Neuron (in vitro differentiated cells): Measurements from ENCODE around the gene CERS6.

Experiments used
- H2AFZ ChIP-seq: one replicate; pipeline ENCODE4 v1.6.1; 2013; ENCODE audit warnings: low read depth, mild to moderate bottlenecking, inconsistent platforms, low read length, moderate library complexity
- H3K27me3 ChIP-seq: one replicate; pipeline ENCODE4 v1.6.1; 2013; ENCODE audit warnings: low read length; ENCODE audit not compliant: insufficient read depth
- H3K36me3 ChIP-seq: one replicate; pipeline ENCODE4 v1.6.1; 2013; ENCODE audit warnings: low read length; ENCODE audit not compliant: insufficient read depth
- H3K4me1 ChIP-seq: one replicate; pipeline ENCODE4 v1.6.1; 2013; ENCODE audit warnings: low read length; ENCODE audit not compliant: insufficient read depth
- H3K4me3 ChIP-seq: 2 replicates; pipeline ENCODE4 v1.5.1; 2013; ENCODE audit warnings: mild to moderate bottlenecking, low read length, moderate library complexity
- H3K9me3 ChIP-seq: one replicate; pipeline ENCODE4 v1.6.1; 2013; ENCODE audit warnings: low read length

CERS6 gene

DNA sequence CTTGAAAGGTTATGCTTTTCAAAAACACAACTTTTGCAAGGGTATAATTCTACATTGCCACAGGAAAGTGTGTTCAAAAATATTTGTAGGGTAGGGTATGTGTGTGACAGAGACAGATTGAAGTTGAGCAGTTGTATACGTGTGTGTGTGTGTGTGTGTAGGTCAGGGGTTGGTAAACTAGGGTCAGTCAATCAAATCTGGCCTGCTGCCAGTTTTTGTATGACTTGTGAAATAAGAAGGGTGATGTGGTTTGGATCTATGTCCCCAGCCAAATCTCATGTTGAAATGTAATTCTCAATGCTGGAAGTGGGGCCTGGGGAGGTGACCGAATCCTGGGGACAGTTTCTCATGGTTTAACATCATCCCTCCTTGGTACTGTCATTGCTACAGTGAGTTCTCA is 148.2 kb downstream of the CERS6 start:
- Histone ChIP-seq H3K36me3 (no peaks in the 10 kb centered on the region), H2AFZ (no peak overlapping the region), H3K27me3 (no peaks in the 10 kb centered on the region), H3K9me3 (peaks cover 12% of the 10 kb centered on the region), H3K4me3 (no peak overlapping the region), H3K4me1 (peaks cover 5% of the 10 kb centered on the region)

DNA sequence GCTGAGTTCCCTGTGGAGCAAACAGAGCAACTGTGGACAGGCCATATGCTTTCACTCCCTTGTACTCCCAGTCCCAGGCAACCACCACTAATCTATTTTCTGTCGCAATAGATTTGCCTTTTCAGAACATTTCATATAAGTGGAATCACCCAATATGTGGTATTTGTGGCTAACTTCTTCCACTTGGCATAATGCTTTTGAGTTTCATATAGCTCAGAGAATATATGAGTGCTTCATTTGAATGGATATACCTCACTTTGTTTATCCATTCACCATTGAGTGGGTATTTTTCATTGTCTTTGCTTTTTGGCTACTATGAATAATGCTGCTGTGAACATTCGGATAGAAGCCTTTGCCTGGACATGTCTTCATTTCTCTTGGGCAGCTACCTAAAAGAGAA is 151.9 kb downstream of the CERS6 start:
- Histone ChIP-seq H3K4me3 (no peak overlapping the region), H3K36me3 (no peaks in the 10 kb centered on the region), H3K4me1 (no peaks in the 10 kb centered on the region), H3K27me3 (no peaks in the 10 kb centered on the region), H2AFZ (no peak overlapping the region), H3K9me3 (peaks cover 12% of the 10 kb centered on the region)

DNA sequence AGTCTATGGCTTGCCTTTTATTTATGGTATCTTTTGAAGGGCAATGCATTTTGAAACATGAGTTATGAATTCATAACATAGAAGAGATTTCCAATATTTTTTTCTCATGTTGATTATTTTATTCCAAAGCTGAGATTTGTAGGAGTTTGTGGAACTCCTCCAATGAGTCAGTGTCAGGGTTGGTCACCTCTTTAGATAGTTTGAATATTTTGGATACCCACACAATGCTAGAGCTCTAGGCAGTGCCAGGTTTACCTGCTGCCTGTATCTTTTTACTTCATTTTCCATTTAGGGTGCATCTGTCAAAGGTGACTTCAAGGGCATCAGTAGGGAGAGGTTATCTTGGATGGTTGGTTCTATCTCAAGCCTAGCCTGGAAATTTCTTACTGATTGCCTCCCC is 152.7 kb downstream of the CERS6 start:
- Histone ChIP-seq H3K36me3 (no peaks in the 10 kb centered on the region), H3K27me3 (no peaks in the 10 kb centered on the region), H2AFZ (no peak overlapping the region), H3K9me3 (peaks cover 12% of the 10 kb centered on the region), H3K4me1 (no peaks in the 10 kb centered on the region), H3K4me3 (no peak overlapping the region)

DNA sequence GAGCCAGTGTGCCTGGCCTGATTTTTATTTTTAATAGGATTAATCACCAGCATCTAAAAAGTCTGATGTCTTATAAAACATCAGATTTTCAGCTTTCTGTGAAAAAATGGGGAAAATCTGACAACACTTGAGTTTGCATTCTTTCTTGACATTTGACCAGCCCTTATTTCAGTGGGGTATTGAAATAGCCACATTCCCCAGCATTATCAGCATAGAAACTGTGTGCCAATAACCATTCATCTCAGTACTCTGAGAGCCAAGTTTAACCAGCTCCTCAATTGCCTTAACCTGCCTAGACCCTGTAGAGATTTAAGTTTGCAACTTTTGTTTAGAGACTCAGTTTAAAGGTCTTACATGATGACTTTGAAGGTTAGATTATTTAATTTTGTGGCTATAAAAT is 155.0 kb downstream of the CERS6 start:
- H3K36me3 ChIP-seq: no peaks in the 10 kb centered on the region
- H2AFZ ChIP-seq: no peak overlapping the region
- no peaks in the 10 kb centered on the region for H3K4me1 ChIP-seq
- H3K9me3 ChIP-seq: peaks cover 9% of the 10 kb centered on the region
- H3K27me3 ChIP-seq: no peaks in the 10 kb centered on the region
- H3K4me3 ChIP-seq: no peak overlapping the region

DNA sequence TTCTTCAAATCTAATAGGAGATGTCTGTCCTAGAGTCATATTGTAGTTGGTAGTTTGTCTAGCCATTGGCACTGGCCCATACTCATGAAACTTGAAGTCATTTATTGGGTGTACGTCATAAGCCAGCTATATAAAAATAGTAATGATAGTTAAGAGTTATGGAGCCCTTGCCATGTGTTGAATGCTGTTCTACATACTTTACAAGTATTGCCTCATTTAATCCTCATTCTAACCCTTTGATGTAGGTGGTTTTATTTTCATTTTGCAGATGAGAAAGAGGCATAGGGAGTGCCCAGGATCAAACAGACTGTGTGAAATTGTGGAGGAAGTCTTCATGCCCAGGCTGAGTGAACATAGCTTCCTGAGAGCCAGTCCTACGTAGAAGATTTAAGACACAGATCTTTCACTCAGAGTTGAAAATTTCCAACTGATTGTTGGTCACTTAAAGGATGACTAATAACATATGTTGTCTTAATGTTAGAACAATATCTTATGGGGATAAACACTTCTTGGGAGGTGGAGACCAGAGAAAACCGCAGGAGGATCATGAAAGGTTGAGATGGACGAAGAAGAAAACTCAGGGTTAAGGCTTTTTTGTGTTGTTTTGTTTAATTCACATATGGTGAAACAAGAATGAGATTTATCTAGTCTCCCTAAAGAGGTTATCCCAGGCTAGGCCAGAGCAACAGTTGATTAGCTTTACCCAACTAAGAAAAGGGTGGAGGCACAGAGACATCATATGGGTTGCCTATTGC is 156.0 kb downstream of the CERS6 start:
- Histone ChIP-seq H3K27me3 (no peaks in the 10 kb centered on the region), H3K9me3 (peaks cover 6% of the 10 kb centered on the region), H3K36me3 (no peaks in the 10 kb centered on the region), H2AFZ (no peak overlapping the region), H3K4me3 (no peak overlapping the region), H3K4me1 (no peaks in the 10 kb centered on the region)

DNA sequence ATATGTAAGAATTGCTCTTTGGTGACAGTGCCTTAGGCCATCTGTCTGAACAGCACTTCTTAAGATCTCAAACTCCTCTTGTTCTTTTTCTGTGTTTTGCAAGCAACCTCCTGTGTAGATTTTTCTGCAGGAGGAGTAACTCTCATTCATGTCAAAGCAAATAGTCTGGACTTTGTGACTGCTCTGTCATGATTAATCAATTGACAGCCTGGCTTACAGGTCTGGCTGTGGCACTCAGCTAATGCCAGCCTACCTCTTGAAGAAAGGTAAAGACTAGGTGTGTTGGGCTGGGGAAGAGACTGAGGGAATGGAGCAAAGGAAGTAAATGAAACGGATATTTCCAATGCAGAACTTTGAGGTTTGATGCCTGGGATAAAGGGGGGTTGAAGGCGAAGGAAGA is 156.6 kb downstream of the CERS6 start:
- Histone ChIP-seq H3K4me1 (no peaks in the 10 kb centered on the region), H3K9me3 (peaks cover 6% of the 10 kb centered on the region), H3K36me3 (no peaks in the 10 kb centered on the region), H3K27me3 (no peaks in the 10 kb centered on the region), H2AFZ (no peak overlapping the region), H3K4me3 (no peak overlapping the region)

DNA sequence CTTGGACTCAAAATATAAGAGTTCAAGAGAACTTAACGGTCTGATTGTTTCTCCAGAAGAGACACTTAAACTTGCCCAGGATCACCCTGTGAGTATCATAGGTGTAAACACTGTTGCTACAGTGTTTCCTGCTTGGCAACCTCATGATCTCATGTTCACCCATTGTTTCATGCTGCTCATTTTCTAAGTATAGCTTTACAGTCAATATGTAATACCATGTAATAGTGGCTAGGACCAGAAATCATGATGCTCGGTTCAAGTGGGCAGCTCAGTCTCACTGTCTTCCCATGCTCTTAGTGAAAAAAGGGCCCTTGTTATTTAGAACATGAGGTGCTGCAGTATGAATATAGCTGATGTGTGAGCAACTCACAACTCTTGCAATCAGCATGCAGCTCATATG is 157.5 kb downstream of the CERS6 start:
- no peaks in the 10 kb centered on the region for H3K4me1 ChIP-seq
- no peak overlapping the region for H3K4me3 ChIP-seq
- H2AFZ ChIP-seq: no peak overlapping the region

DNA sequence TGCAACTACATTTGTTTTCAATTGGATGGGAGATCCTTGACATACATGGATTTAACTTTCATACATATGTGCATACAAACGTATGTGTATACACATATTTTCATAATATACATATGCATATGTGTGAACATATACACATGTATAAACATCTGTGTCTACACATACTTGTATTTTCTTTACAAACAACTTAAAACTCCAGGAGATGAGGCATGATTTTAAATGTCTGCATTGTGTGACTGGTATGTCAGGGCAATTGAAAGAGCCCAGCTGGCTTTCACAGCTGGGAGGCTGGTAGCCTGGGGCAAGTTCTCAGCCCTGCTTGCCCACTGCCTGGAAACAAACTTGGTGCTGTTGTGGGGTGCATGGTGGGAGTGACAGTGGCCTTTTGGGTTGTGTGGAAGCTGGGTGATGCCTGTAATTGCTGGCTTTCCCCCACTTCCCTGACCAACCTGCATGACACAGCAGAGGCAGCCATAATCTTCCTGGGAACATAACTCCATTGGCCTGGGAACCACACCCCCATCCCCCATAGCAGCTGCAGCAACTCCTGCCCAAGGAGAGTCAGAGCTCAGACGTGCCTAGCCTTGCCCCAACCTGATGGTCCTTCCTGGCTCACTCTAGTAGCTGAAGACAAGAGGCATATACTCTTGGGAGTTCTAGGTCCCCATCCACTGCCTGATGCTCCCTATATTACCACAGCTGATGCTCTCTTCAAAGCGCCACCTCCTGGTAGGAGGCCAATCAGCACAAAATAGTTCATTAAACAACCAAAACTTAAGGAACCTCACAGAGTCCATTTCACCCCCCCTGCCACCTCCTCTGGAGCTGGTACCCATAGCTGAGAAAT is 158.3 kb downstream of the CERS6 start:
- Histone ChIP-seq H3K9me3 (peaks cover 6% of the 10 kb centered on the region), H3K36me3 (no peaks in the 10 kb centered on the region), H3K4me1 (no peaks in the 10 kb centered on the region), H2AFZ (no peak overlapping the region), H3K4me3 (no peak overlapping the region), H3K27me3 (no peaks in the 10 kb centered on the region)

More for the DNA sequence above, 157.5 kb downstream of the CERS6 start:
- Histone ChIP-seq H3K36me3 (no peaks in the 10 kb centered on the region), H3K27me3 (no peaks in the 10 kb centered on the region), H3K9me3 (peaks cover 6% of the 10 kb centered on the region)

DNA sequence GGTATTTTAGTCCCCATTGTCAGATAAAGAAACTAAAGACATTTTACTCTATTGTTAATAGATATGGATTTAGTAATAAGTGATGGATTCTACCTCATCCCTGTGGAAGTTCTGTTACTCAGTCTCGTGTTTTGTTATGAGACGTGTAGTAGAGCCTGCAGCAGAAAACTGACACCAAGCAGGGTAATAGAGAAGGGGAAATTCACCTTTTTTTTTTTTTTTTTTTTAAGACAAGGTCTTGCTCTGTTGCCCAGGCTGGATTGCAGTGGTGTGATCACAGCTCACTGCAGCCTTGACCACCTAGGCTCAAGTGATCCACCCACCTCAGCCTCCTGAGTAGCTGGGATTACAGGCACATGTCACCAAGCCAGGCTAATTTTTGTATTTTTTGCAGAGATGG is 164.5 kb downstream of the CERS6 start:
- Histone ChIP-seq H3K27me3 (no peaks in the 10 kb centered on the region), H3K4me1 (no peaks in the 10 kb centered on the region), H2AFZ (no peak overlapping the region), H3K36me3 (no peaks in the 10 kb centered on the region), H3K9me3 (no peaks in the 10 kb centered on the region), H3K4me3 (no peak overlapping the region)

DNA sequence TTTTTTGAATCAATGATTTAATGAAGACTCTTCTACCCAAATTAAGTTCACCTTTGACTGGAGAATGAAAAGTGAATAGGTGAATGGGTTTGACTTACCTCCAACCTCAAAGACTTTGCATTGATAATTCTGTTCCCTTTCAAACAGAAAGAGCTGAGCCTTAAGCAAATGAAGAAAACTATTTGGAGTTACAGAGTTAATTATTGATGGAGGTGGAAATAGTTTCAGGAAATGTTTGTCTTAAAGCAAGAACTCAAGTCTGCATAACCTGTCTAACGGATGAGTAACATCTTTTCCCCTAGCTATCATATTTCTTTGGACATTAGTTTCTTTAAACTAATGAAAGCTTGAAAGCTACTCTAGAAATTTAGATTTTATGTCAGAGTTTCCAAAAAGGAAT is 166.5 kb downstream of the CERS6 start:
- no peaks in the 10 kb centered on the region for H3K9me3 ChIP-seq
- H3K36me3 ChIP-seq: no peaks in the 10 kb centered on the region
- H3K4me1 ChIP-seq: no peaks in the 10 kb centered on the region
- no peaks in the 10 kb centered on the region for H3K27me3 ChIP-seq
- H3K4me3 ChIP-seq: no peak overlapping the region
- no peak overlapping the region for H2AFZ ChIP-seq

DNA sequence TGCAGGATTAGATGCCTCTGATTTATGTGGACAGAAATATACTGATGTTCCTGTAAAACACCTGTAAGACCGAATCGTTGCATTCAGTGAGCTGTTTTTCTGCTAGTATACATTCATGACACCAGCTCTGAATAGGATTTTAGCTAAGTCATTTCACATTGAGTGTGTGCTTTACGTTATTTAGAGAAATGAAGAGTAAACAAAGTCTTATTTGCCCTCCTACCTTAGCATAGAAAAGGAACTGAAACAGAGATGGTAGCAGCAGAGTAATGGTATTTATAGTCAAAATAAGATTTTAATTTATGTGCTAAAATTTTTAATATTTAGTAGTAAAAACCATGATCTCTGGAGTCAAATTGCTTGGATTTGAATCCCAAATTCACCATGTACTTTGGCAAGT is 168.0 kb downstream of the CERS6 start:
- no peaks in the 10 kb centered on the region for H3K36me3 ChIP-seq
- no peaks in the 10 kb centered on the region for H3K9me3 ChIP-seq
- no peaks in the 10 kb centered on the region for H3K27me3 ChIP-seq
- no peak overlapping the region for H2AFZ ChIP-seq
- no peaks in the 10 kb centered on the region for H3K4me1 ChIP-seq
- H3K4me3 ChIP-seq: no peak overlapping the region

DNA sequence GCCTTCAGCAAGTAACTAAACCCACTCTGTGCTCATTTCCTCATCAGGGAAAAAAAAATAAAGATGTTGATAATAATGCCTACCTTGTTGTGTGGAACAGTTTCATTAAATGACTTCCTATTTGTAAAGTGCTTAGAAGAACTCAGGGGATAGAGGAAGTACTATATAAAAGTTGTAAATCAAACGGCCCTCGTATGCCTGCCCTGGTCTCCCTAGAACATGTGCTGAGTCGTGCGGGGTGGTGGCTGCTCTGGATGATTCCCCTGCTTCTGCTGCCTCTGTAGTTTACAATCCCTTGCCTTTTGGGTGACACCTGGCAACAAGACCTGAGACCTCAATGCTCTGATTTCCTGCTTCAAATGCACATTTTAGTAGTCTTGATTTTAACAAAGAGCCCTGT is 170.0 kb downstream of the CERS6 start:
- H3K9me3 ChIP-seq: no peaks in the 10 kb centered on the region
- no peak overlapping the region for H2AFZ ChIP-seq
- H3K4me1 ChIP-seq: no peaks in the 10 kb centered on the region
- H3K4me3 ChIP-seq: no peak overlapping the region
- H3K36me3 ChIP-seq: no peaks in the 10 kb centered on the region
- H3K27me3 ChIP-seq: no peaks in the 10 kb centered on the region

DNA sequence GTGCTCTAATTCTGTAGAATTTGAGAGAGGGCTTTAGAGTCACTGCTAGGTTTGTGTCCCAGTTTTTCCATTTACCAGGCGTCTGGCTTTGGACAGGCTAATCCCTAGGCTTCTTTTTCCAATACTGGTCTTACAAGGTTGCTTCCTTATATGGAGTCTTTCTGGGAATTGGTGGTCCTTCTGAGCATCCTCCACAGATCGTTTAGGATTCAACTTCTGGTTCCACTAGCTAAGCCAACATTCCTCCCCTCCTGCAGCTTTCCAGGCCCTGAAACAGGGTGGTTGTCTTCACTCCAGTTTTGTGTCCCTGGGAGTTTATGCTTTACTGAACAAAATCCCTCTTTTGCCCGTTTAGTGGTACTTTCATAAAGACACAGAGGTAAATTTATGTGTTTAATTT is 170.6 kb downstream of the CERS6 start:
- Histone ChIP-seq H3K27me3 (no peaks in the 10 kb centered on the region), H3K9me3 (no peaks in the 10 kb centered on the region), H2AFZ (no peak overlapping the region), H3K4me3 (no peak overlapping the region), H3K36me3 (no peaks in the 10 kb centered on the region), H3K4me1 (no peaks in the 10 kb centered on the region)
